CD4-positive, alpha-beta T cell treated with Interleukin-15 for 4 hours (primary cell): ENCODE data around the gene CEBPG.
A peak's percentile ranks its signal among the peaks of the same experiment; 100 is the strongest.

Source experiments
- DNase-seq: peaks from one replicate; pipeline ENCODE4 v3.0.0-alpha.2; 2020; ENCODE audit warnings: low spot score

CEBPG gene

GRCh38 chr19:33373453-33374235, at the start of gene CEBPG:
Gene CEBPG, plus strand, starts transcription at chr19:33373709. Its CDS starts 5,531 bp downstream, at chr19:33379240.
- DNase-seq: peak; percentile 95

- no peak for DNase-seq
These were observed 48.9 kb upstream of the CEBPG start for GRCh38 chr19:33324628-33325027.

GRCh38 chr19:33325920-33326319, 47.6 kb upstream of the CEBPG start:
- DNase-seq: no peak

GRCh38 chr19:33329060-33329459, 44.4 kb upstream of the CEBPG start:
- no peak for DNase-seq

GRCh38 chr19:33329736-33330135, 43.8 kb upstream of the CEBPG start:
- DNase-seq: no peak

GRCh38 chr19:33332248-33332647, 41.3 kb upstream of the CEBPG start:
- DNase-seq: peak; percentile 3

- no peak for DNase-seq
These were observed 40.4 kb upstream of the CEBPG start for GRCh38 chr19:33333151-33333550.

- no peak for DNase-seq
These were observed 39.9 kb upstream of the CEBPG start for GRCh38 chr19:33333642-33334041.

- no peak for DNase-seq
These were observed 39.2 kb upstream of the CEBPG start for GRCh38 chr19:33334271-33334670.

- no peak for DNase-seq
These were observed 38.1 kb upstream of the CEBPG start for GRCh38 chr19:33335446-33335845.

GRCh38 chr19:33339016-33339984, 34.2 kb upstream of the CEBPG start:
- DNase-seq: no peak

GRCh38 chr19:33340991-33341390, 32.5 kb upstream of the CEBPG start:
- no peak for DNase-seq

GRCh38 chr19:33343301-33343700, 30.2 kb upstream of the CEBPG start:
- DNase-seq: no peak

GRCh38 chr19:33343859-33344572, 29.5 kb upstream of the CEBPG start:
- DNase-seq: no peak

- no peak for DNase-seq
These were observed 29.0 kb upstream of the CEBPG start for GRCh38 chr19:33344573-33344925.

- no peak for DNase-seq
These were observed 28.3 kb upstream of the CEBPG start for GRCh38 chr19:33345163-33345562.

GRCh38 chr19:33346665-33347064, 26.8 kb upstream of the CEBPG start:
- no peak for DNase-seq

GRCh38 chr19:33347300-33347699, 26.2 kb upstream of the CEBPG start:
- DNase-seq: no peak

- no peak for DNase-seq
These were observed 25.1 kb upstream of the CEBPG start for GRCh38 chr19:33348301-33349010.

GRCh38 chr19:33349319-33350289, 23.9 kb upstream of the CEBPG start:
- no peak for DNase-seq
